ENCODE measurements around the gene GAS2L1.

Gene GAS2L1

GRCh38 chr22:29325785-29326315 lies 19.4 kb downstream of the GAS2L1 start:
- no peak for DNase-seq (ENCODE audit: low read depth in 1 of 2, low spot score in 1 of 2)
- TF ChIP-seq REST (IDR thresholded peaks at IDR 0.05; ENCODE audit: insufficient replicate concordance, low read depth), result no peak
- no peak for TF ChIP-seq POLR2AphosphoS5 (IDR thresholded peaks at IDR 0.05; ENCODE audit: low read depth)
- no peak for TF ChIP-seq SPI1 (IDR thresholded peaks at IDR 0.05; ENCODE audit: borderline replicate concordance, low read depth)
- no peak for TF ChIP-seq CTCF (IDR thresholded peaks at IDR 0.05; ENCODE audit: insufficient read depth, low read length)
- no peak for TF ChIP-seq GABPA (IDR thresholded peaks at IDR 0.05; ENCODE audit: low read depth)
- Histone ChIP-seq H3K4me3 (replicated peaks; ENCODE audit: insufficient read depth, low read length) (no peak overlapping the region), H3K27me3 (ENCODE audit: insufficient read depth, poor library complexity, severe bottlenecking) (no peaks in the 10 kb centered on the region), H3K27ac (replicated peaks) (no peak overlapping the region)

GRCh38 chr22:29326481-29326880 lies 20.0 kb downstream of the GAS2L1 start:
- no peak overlapping the region for H3K4me3 ChIP-seq (replicated peaks; ENCODE audit: insufficient read depth, low read length)
- no peak overlapping the region for H3K27ac ChIP-seq (replicated peaks)
- no peak for DNase-seq (ENCODE audit: low read depth in 1 of 2, low spot score in 1 of 2)
- H3K27me3 ChIP-seq (ENCODE audit: insufficient read depth, poor library complexity, severe bottlenecking), result no peaks in the 10 kb centered on the region
- TF ChIP-seq POLR2AphosphoS5 (IDR thresholded peaks at IDR 0.05; ENCODE audit: low read depth) (no peak), GABPA (IDR thresholded peaks at IDR 0.05; ENCODE audit: low read depth) (no peak), REST (IDR thresholded peaks at IDR 0.05; ENCODE audit: insufficient replicate concordance, low read depth) (no peak), CTCF (IDR thresholded peaks at IDR 0.05; ENCODE audit: insufficient read depth, low read length) (no peak), SPI1 (IDR thresholded peaks at IDR 0.05; ENCODE audit: borderline replicate concordance, low read depth) (no peak)

- TF ChIP-seq CTCF (IDR thresholded peaks at IDR 0.05; ENCODE audit: insufficient read depth, low read length), result no peak
- no peak for TF ChIP-seq REST (IDR thresholded peaks at IDR 0.05; ENCODE audit: insufficient replicate concordance, low read depth)
- TF ChIP-seq SPI1 (IDR thresholded peaks at IDR 0.05; ENCODE audit: borderline replicate concordance, low read depth), result no peak
- TF ChIP-seq GABPA (IDR thresholded peaks at IDR 0.05; ENCODE audit: low read depth), result no peak
- TF ChIP-seq POLR2AphosphoS5 (IDR thresholded peaks at IDR 0.05; ENCODE audit: low read depth), result no peak
These were observed 20.8 kb downstream of the GAS2L1 start for GRCh38 chr22:29327089-29327764.

More at GRCh38 chr22:29327089-29327764, 20.8 kb downstream of the GAS2L1 start:
- Histone ChIP-seq H3K27ac (replicated peaks) (no peak overlapping the region), H3K4me3 (replicated peaks; ENCODE audit: insufficient read depth, low read length) (no peak overlapping the region), H3K27me3 (ENCODE audit: insufficient read depth, poor library complexity, severe bottlenecking) (no peaks in the 10 kb centered on the region)
- DNase-seq (ENCODE audit: low read depth in 1 of 2, low spot score in 1 of 2), result no peak

Measured in HL-60 (cell line).